ENCODE measurements around the gene AQP6.

Gene AQP6

GRCh38 chr12:49962861-49963765 lies 9.6 kb upstream of the AQP6 start:
- Histone ChIP-seq H3K18ac (ENCODE audit: low read length) (no peak overlapping the region), H3K36me3 (ENCODE audit: control insufficient read depth, insufficient read depth, low read length) (no peaks in the 10 kb centered on the region), H2BK15ac (replicated peaks; ENCODE audit: low read depth) (no peak overlapping the region), H2BK5ac (ENCODE audit: low read length) (no peak overlapping the region), H3K9ac (ENCODE audit: low read length) (no peak overlapping the region), H3K4ac (ENCODE audit: low read depth, low read length) (no peak overlapping the region), H4K5ac (ENCODE audit: low read length) (no peak overlapping the region), H3K79me1 (ENCODE audit: low read length) (no peaks in the 10 kb centered on the region), H3K79me2 (ENCODE audit: control insufficient read depth, insufficient read depth, low read length) (no peaks in the 10 kb centered on the region), H3K27ac (ENCODE audit: low read depth, low read length) (no peak overlapping the region), H4K8ac (ENCODE audit: low read depth, low read length) (no peak overlapping the region), H3K56ac (ENCODE audit: low read length) (no peak overlapping the region), H2BK120ac (ENCODE audit: low read depth, low read length) (no peak overlapping the region), H3K23ac (ENCODE audit: low read length) (no peak overlapping the region), H3K4me2 (ENCODE audit: low read length) (no peak overlapping the region), H3K27me3 (ENCODE audit: insufficient read depth, low read length, poor library complexity) (peaks cover 27% of the 10 kb centered on the region), H3K4me3 (ENCODE audit: low read length) (no peak overlapping the region), H2AK5ac (ENCODE audit: low read length) (no peak overlapping the region), H3K4me1 (ENCODE audit: control insufficient read depth, low read depth, low read length) (no peaks in the 10 kb centered on the region)
- no CpG with 5 or more reads among the region's 21 CpGs for WGBS (ENCODE audit: extremely low coverage, insufficient coverage, low lambda C conversion rate)
- DNase-seq = no peak

GRCh38 chr12:49963976-49964815 lies 8.6 kb upstream of the AQP6 start:
- Histone ChIP-seq H3K4me1 (ENCODE audit: control insufficient read depth, low read depth, low read length) (no peaks in the 10 kb centered on the region), H3K23ac (ENCODE audit: low read length) (no peak overlapping the region), H3K4me2 (ENCODE audit: low read length) (no peak overlapping the region), H3K4me3 (ENCODE audit: low read length) (no peak overlapping the region), H4K5ac (ENCODE audit: low read length) (no peak overlapping the region), H2BK15ac (replicated peaks; ENCODE audit: low read depth) (no peak overlapping the region), H3K18ac (ENCODE audit: low read length) (no peak overlapping the region), H3K56ac (ENCODE audit: low read length) (no peak overlapping the region), H3K9ac (ENCODE audit: low read length) (no peak overlapping the region), H2AK5ac (ENCODE audit: low read length) (no peak overlapping the region), H3K4ac (ENCODE audit: low read depth, low read length) (no peak overlapping the region), H3K36me3 (ENCODE audit: control insufficient read depth, insufficient read depth, low read length) (no peaks in the 10 kb centered on the region), H3K27ac (ENCODE audit: low read depth, low read length) (no peak overlapping the region), H3K79me2 (ENCODE audit: control insufficient read depth, insufficient read depth, low read length) (no peaks in the 10 kb centered on the region), H2BK120ac (ENCODE audit: low read depth, low read length) (no peak overlapping the region), H4K8ac (ENCODE audit: low read depth, low read length) (no peak overlapping the region), H2BK5ac (ENCODE audit: low read length) (no peak overlapping the region), H3K79me1 (ENCODE audit: low read length) (no peaks in the 10 kb centered on the region), H3K27me3 (ENCODE audit: insufficient read depth, low read length, poor library complexity) (peaks cover 24% of the 10 kb centered on the region)
- WGBS (ENCODE audit: extremely low coverage, insufficient coverage, low lambda C conversion rate) = no CpG with 5 or more reads among the region's 17 CpGs
- no peak for DNase-seq

DNA sequence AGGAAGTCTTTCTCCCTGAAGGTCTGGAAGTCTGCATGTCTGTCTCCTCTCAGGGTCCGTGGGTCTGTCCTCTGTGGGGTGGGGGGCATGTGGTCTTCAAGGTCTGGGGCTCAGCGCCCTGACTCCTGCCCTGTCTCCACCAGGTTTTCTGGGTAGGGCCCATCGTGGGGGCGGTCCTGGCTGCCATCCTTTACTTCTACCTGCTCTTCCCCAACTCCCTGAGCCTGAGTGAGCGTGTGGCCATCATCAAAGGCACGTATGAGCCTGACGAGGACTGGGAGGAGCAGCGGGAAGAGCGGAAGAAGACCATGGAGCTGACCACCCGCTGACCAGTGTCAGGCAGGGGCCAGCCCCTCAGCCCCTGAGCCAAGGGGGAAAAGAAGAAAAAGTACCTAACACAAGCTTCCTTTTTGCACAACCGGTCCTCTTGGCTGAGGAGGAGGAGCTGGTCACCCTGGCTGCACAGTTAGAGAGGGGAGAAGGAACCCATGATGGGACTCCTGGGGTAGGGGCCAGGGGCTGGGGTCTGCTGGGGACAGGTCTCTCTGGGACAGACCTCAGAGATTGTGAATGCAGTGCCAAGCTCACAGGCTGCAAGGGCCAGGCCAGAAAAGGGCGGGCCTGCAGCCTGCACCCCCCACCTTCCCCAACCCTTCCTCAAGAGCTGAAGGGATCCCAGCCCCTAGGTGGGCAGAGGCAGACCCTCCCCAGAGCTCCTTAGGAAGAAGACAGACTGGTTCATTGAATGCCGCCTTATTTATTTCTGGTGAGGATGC lies 7.7 kb upstream of the AQP6 start:
- H3K4me3 ChIP-seq (ENCODE audit: low read length) = no peak overlapping the region
- no peak overlapping the region for H3K9ac ChIP-seq (ENCODE audit: low read length)
- no peak overlapping the region for H2BK5ac ChIP-seq (ENCODE audit: low read length)
- no peak for DNase-seq
- no peak overlapping the region for H3K23ac ChIP-seq (ENCODE audit: low read length)
- no peak overlapping the region for H2AK5ac ChIP-seq (ENCODE audit: low read length)
- no peak overlapping the region for H4K5ac ChIP-seq (ENCODE audit: low read length)
- H3K4me1 ChIP-seq (ENCODE audit: control insufficient read depth, low read depth, low read length) = no peaks in the 10 kb centered on the region
- no CpG with 5 or more reads among the region's 13 CpGs for WGBS (ENCODE audit: extremely low coverage, insufficient coverage, low lambda C conversion rate)
- H2BK15ac ChIP-seq (replicated peaks; ENCODE audit: low read depth) = no peak overlapping the region
- H3K79me1 ChIP-seq (ENCODE audit: low read length) = no peaks in the 10 kb centered on the region
- no peaks in the 10 kb centered on the region for H3K79me2 ChIP-seq (ENCODE audit: control insufficient read depth, insufficient read depth, low read length)
- H3K27me3 ChIP-seq (ENCODE audit: insufficient read depth, low read length, poor library complexity) = peaks cover 17% of the 10 kb centered on the region
- no peak overlapping the region for H4K8ac ChIP-seq (ENCODE audit: low read depth, low read length)
- no peak overlapping the region for H3K4ac ChIP-seq (ENCODE audit: low read depth, low read length)
- H3K36me3 ChIP-seq (ENCODE audit: control insufficient read depth, insufficient read depth, low read length) = no peaks in the 10 kb centered on the region
- no peak overlapping the region for H3K56ac ChIP-seq (ENCODE audit: low read length)
- no peak overlapping the region for H2BK120ac ChIP-seq (ENCODE audit: low read depth, low read length)
- H3K18ac ChIP-seq (ENCODE audit: low read length) = no peak overlapping the region
- H3K27ac ChIP-seq (ENCODE audit: low read depth, low read length) = no peak overlapping the region
- H3K4me2 ChIP-seq (ENCODE audit: low read length) = no peak overlapping the region

GRCh38 chr12:49965836-49966235 lies 6.9 kb upstream of the AQP6 start:
- no peak overlapping the region for H4K8ac ChIP-seq (ENCODE audit: low read depth, low read length)
- H2AK5ac ChIP-seq (ENCODE audit: low read length) = no peak overlapping the region
- no peaks in the 10 kb centered on the region for H3K36me3 ChIP-seq (ENCODE audit: control insufficient read depth, insufficient read depth, low read length)
- no peak overlapping the region for H3K23ac ChIP-seq (ENCODE audit: low read length)
- no peak overlapping the region for H3K9ac ChIP-seq (ENCODE audit: low read length)
- no peaks in the 10 kb centered on the region for H3K79me2 ChIP-seq (ENCODE audit: control insufficient read depth, insufficient read depth, low read length)
- no peak overlapping the region for H2BK15ac ChIP-seq (replicated peaks; ENCODE audit: low read depth)
- H3K4me3 ChIP-seq (ENCODE audit: low read length) = no peak overlapping the region
- no peak overlapping the region for H2BK5ac ChIP-seq (ENCODE audit: low read length)
- no CpG with 5 or more reads among the region's 6 CpGs for WGBS (ENCODE audit: extremely low coverage, insufficient coverage, low lambda C conversion rate)
- H3K27me3 ChIP-seq (ENCODE audit: insufficient read depth, low read length, poor library complexity) = peaks cover 9% of the 10 kb centered on the region
- H3K18ac ChIP-seq (ENCODE audit: low read length) = no peak overlapping the region
- no peak for DNase-seq
- no peaks in the 10 kb centered on the region for H3K79me1 ChIP-seq (ENCODE audit: low read length)
- H4K5ac ChIP-seq (ENCODE audit: low read length) = no peak overlapping the region
- H3K4me2 ChIP-seq (ENCODE audit: low read length) = no peak overlapping the region
- H2BK120ac ChIP-seq (ENCODE audit: low read depth, low read length) = no peak overlapping the region
- no peak overlapping the region for H3K27ac ChIP-seq (ENCODE audit: low read depth, low read length)
- H3K56ac ChIP-seq (ENCODE audit: low read length) = no peak overlapping the region
- no peaks in the 10 kb centered on the region for H3K4me1 ChIP-seq (ENCODE audit: control insufficient read depth, low read depth, low read length)
- no peak overlapping the region for H3K4ac ChIP-seq (ENCODE audit: low read depth, low read length)

GRCh38 chr12:49966511-49967041 lies 6.2 kb upstream of the AQP6 start:
- Histone ChIP-seq H4K5ac (ENCODE audit: low read length) (no peak overlapping the region), H3K4me2 (ENCODE audit: low read length) (no peak overlapping the region), H2AK5ac (ENCODE audit: low read length) (no peak overlapping the region), H4K8ac (ENCODE audit: low read depth, low read length) (no peak overlapping the region), H3K4ac (ENCODE audit: low read depth, low read length) (no peak overlapping the region), H3K79me2 (ENCODE audit: control insufficient read depth, insufficient read depth, low read length) (no peaks in the 10 kb centered on the region), H3K9ac (ENCODE audit: low read length) (no peak overlapping the region), H2BK15ac (replicated peaks; ENCODE audit: low read depth) (no peak overlapping the region), H3K23ac (ENCODE audit: low read length) (no peak overlapping the region), H3K56ac (ENCODE audit: low read length) (no peak overlapping the region), H3K4me3 (ENCODE audit: low read length) (no peak overlapping the region), H3K18ac (ENCODE audit: low read length) (no peak overlapping the region), H2BK5ac (ENCODE audit: low read length) (no peak overlapping the region), H3K4me1 (ENCODE audit: control insufficient read depth, low read depth, low read length) (peaks cover 3% of the 10 kb centered on the region), H3K27me3 (ENCODE audit: insufficient read depth, low read length, poor library complexity) (peaks cover 2% of the 10 kb centered on the region), H3K27ac (ENCODE audit: low read depth, low read length) (no peak overlapping the region), H3K79me1 (ENCODE audit: low read length) (no peaks in the 10 kb centered on the region), H2BK120ac (ENCODE audit: low read depth, low read length) (no peak overlapping the region), H3K36me3 (ENCODE audit: control insufficient read depth, insufficient read depth, low read length) (no peaks in the 10 kb centered on the region)
- WGBS (ENCODE audit: extremely low coverage, insufficient coverage, low lambda C conversion rate) = no CpG with 5 or more reads among the region's 16 CpGs
- DNase-seq = no peak
